Measurements from ENCODE around the gene SRSF1. TPM values are rescaled to one million over a fixed set of nuclear protein-coding genes. Genes with fewer than 3 reads are reported as not detected.

Gene SRSF1
- total RNA-seq, 1 experiment from 2014 or later = 462 TPM

DNA sequence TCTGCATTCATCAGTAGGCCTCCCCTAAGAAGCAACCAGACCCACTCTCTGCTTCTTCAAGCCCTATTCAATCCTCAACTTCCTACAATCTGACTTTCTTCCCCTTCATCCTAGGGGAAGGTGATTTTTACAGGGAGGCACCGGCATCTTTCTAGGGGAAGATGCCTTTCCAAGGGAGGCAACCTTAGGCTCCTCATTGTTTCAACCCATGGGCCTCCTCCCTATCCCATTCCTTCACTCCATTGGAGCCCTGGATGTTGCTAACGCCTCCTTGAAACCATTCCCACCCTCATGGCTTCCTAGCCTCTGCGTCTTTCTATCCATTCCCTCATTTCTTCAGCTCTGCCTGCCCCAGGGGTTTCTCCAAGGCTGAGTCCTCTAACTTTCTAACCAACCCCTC lies 49.2 kb downstream of the SRSF1 start:
- no peak overlapping the region for H2BK120ac ChIP-seq (ENCODE audit: low read depth, low read length, poor library complexity, severe bottlenecking)
- H2AFZ ChIP-seq (ENCODE audit: low read length) = no peak overlapping the region
- peaks cover 0 to 2% of the 10 kb centered on the region in 2 experiments; a peak in 1 of 5 replicates for H3K9me3 Mint-ChIP-seq
- no CpG with 5 or more reads among the region's 3 CpGs for WGBS (ENCODE audit: extremely low coverage, insufficient read length, low lambda C conversion rate)
- H3K18ac ChIP-seq (ENCODE audit: insufficient read length, low read depth, low read length) = no peak overlapping the region
- H2BK20ac ChIP-seq (ENCODE audit: low read depth, low read length, poor library complexity, severe bottlenecking) = no peak overlapping the region
- no peaks in the 10 kb centered on the region for H3K79me2 ChIP-seq (ENCODE audit: insufficient read depth, low read length)
- H3K9ac ChIP-seq (ENCODE audit: extremely low read depth, insufficient read length, low read length) = no peak overlapping the region
- no peak overlapping the region for H4K8ac ChIP-seq (replicated peaks; ENCODE audit: insufficient read length, low read depth, low read length)
- no peak for DNase-seq
- H3K9me3 ChIP-seq (ENCODE audit: control insufficient read depth, low read depth, low read length) = no peaks in the 10 kb centered on the region
- no peak overlapping the region for H4K5ac ChIP-seq (ENCODE audit: insufficient read length, low read depth, low read length)
- no peak overlapping the region for H2BK5ac ChIP-seq (ENCODE audit: insufficient read length, low read length)
- H4K20me1 ChIP-seq (ENCODE audit: control insufficient read depth, insufficient read depth, insufficient read length) = no peaks in the 10 kb centered on the region
- peaks cover 62% of the 10 kb centered on the region for H3K27me3 Mint-ChIP-seq (ENCODE audit: low read depth)
- no peak overlapping the region for H2BK12ac ChIP-seq (ENCODE audit: insufficient read length, low read depth, low read length)
- H3K14ac ChIP-seq (ENCODE audit: insufficient read depth, low read length) = no peak overlapping the region
- no peak overlapping the region for H3K23ac ChIP-seq (ENCODE audit: insufficient read length, low read depth, low read length)
- no peak overlapping the region for H3K27ac ChIP-seq (ENCODE audit: insufficient read length, low read depth, low read length)
- no peak overlapping the region for H3K4ac ChIP-seq (ENCODE audit: low read depth, low read length)
- H3K4me2 ChIP-seq (ENCODE audit: insufficient read depth, insufficient read length, low read length) = no peak overlapping the region
- no peak overlapping the region for H3K56ac ChIP-seq (ENCODE audit: insufficient read length, low read depth, low read length)
- peaks cover 6% of the 10 kb centered on the region for H3K27me3 ChIP-seq (ENCODE audit: insufficient read depth, low read length)
- 0 out of 7 replicates have a peak, but pooled peaks cover 0 to 3% (median 0%) of the 10 kb centered on the region in 3 experiments for H3K36me3 Mint-ChIP-seq (ENCODE audit: insufficient read depth in 1 of 3, low read depth in 3 of 3)
- H3K79me1 ChIP-seq (ENCODE audit: insufficient read depth, low read depth, low read length, poor library complexity, severe bottlenecking) = no peaks in the 10 kb centered on the region
- no peak overlapping the region for H3T11ph ChIP-seq (ENCODE audit: low read length)
- no peak overlapping the region for H2AK5ac ChIP-seq (ENCODE audit: insufficient read length, low read length)
- no peak overlapping the region for H3K4me3 Mint-ChIP-seq
- H3K23me2 ChIP-seq (ENCODE audit: insufficient read length, low read depth, low read length, poor library complexity, severe bottlenecking) = peaks cover 22% of the 10 kb centered on the region
- TF ChIP-seq, protein P1, sequence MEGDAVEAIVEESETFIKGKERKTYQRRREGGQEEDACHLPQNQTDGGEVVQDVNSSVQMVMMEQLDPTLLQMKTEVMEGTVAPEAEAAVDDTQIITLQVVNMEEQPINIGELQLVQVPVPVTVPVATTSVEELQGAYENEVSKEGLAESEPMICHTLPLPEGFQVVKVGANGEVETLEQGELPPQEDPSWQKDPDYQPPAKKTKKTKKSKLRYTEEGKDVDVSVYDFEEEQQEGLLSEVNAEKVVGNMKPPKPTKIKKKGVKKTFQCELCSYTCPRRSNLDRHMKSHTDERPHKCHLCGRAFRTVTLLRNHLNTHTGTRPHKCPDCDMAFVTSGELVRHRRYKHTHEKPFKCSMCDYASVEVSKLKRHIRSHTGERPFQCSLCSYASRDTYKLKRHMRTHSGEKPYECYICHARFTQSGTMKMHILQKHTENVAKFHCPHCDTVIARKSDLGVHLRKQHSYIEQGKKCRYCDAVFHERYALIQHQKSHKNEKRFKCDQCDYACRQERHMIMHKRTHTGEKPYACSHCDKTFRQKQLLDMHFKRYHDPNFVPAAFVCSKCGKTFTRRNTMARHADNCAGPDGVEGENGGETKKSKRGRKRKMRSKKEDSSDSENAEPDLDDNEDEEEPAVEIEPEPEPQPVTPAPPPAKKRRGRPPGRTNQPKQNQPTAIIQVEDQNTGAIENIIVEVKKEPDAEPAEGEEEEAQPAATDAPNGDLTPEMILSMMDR (conservative IDR thresholded peaks at IDR 0.05) = no peak
- no peak overlapping the region for H4K91ac ChIP-seq (ENCODE audit: insufficient read length, low read depth, low read length)
- H3K27ac Mint-ChIP-seq = peak overlapping the region in 1 of 3 experiments; percentile 61; a peak in 2 of 7 replicates
- no peaks in the 10 kb centered on the region; the same call in 1 of the 2 replicates for H3K4me1 ChIP-seq (ENCODE audit: insufficient read depth, low read length)
- no peak overlapping the region for H2BK15ac ChIP-seq (ENCODE audit: low read depth, low read length)
- peaks cover 31 to 33% of the 10 kb centered on the region in 2 experiments for H3K4me1 Mint-ChIP-seq

All from H9 (cell line).